Right lobe of liver (tissue), 4 donors: ENCODE results near the gene ITPR3.

Experiments used
- CTCF ChIP-seq, 4 donors: fragments of 200-600 bp in 3 of 4; fragments of 450-650 bp in 1 of 4; IDR thresholded peaks; one replicate each; pipeline versions ENCODE4 v1.5.1 to v1.8.0; 2016 to 2022; ENCODE audit warnings: antibody characterized with exemption in 4 of 4, mild to moderate bottlenecking in 2 of 4
- POLR2A ChIP-seq: fragments of 450-650 bp; IDR thresholded peaks from one replicate; pipeline ENCODE4 v1.6.1; 2017; ENCODE audit warnings: antibody characterized with exemption, mild to moderate bottlenecking
- donor health status: DM: no; HTN: no; CAD: no.
- donor health status: DM: no; HTN: no; CAD: no.
- donor health status: DM: no; HTN: yes; CAD: no.

GRCh38 chr6:33737267-33738026 is 116.3 kb downstream of the ITPR3 start:
- TF ChIP-seq CTCF (IDR thresholded peaks at IDR 0.05) = no peak
- TF ChIP-seq POLR2A = no peak
